Nephron progenitor cell (in vitro differentiated cells): ENCODE measurements around the gene RNGTT.

Experiments used
- DNase-seq: peaks from one replicate; pipeline ENCODE4 v3.0.0; 2021
- H3K27ac Mint-ChIP-seq: 2 replicates; pipeline ENCODE4 v1.8.0; 2021; ENCODE audit warnings: mild to moderate bottlenecking, moderate library complexity, mixed read lengths
- H3K27me3 Mint-ChIP-seq: 2 replicates; pipeline ENCODE4 v1.8.0; 2021; ENCODE audit warnings: mild to moderate bottlenecking, low read depth, mixed read lengths; ENCODE audit not compliant: poor library complexity
- H3K36me3 Mint-ChIP-seq: 2 replicates; pipeline ENCODE4 v1.8.0; 2021; ENCODE audit warnings: low read depth, mixed read lengths
- H3K4me1 Mint-ChIP-seq: 2 replicates; pipeline ENCODE4 v1.8.0; 2021; ENCODE audit warnings: mixed read lengths
- H3K4me3 Mint-ChIP-seq: 2 replicates; pipeline ENCODE4 v1.8.0; 2021; ENCODE audit warnings: mild to moderate bottlenecking, moderate library complexity, mixed read lengths
- H3K9me3 Mint-ChIP-seq: 2 replicates; pipeline ENCODE4 v1.8.0; 2021; ENCODE audit warnings: mild to moderate bottlenecking, moderate library complexity, mixed read lengths
- CTCF ChIP-seq: fragments of 200-600 bp; sonication (generic); IDR thresholded peaks from 2 replicates; pipeline ENCODE4 v1.5.0; 2021; ENCODE audit warnings: antibody characterized with exemption

RNGTT gene

GRCh38 chr6:88810089-88810488 lies 153.3 kb downstream of the RNGTT start:
- no peaks in the 10 kb centered on the region for H3K27me3 Mint-ChIP-seq
- no peak overlapping the region for H3K4me3 Mint-ChIP-seq
- DNase-seq: no peak
- H3K9me3 Mint-ChIP-seq: peaks cover 35% of the 10 kb centered on the region
- no peak overlapping the region for H3K27ac Mint-ChIP-seq
- H3K36me3 Mint-ChIP-seq: peaks cover 40% of the 10 kb centered on the region
- peaks cover 17% of the 10 kb centered on the region for H3K4me1 Mint-ChIP-seq
- TF ChIP-seq CTCF: no peak

GRCh38 chr6:88808381-88808780 lies 155.0 kb downstream of the RNGTT start:
- H3K27ac Mint-ChIP-seq: no peak overlapping the region
- no peak for TF ChIP-seq CTCF
- no peak for DNase-seq
- H3K36me3 Mint-ChIP-seq: peaks cover 45% of the 10 kb centered on the region
- H3K4me1 Mint-ChIP-seq: peaks cover 11% of the 10 kb centered on the region
- peaks cover 35% of the 10 kb centered on the region for H3K9me3 Mint-ChIP-seq
- H3K4me3 Mint-ChIP-seq: no peak overlapping the region
- H3K27me3 Mint-ChIP-seq: no peaks in the 10 kb centered on the region

- Mint-ChIP-seq H3K27ac (no peak overlapping the region), H3K9me3 (peaks cover 35% of the 10 kb centered on the region), H3K4me3 (no peak overlapping the region), H3K36me3 (peaks cover 51% of the 10 kb centered on the region), H3K4me1 (peaks cover 4% of the 10 kb centered on the region), H3K27me3 (no peaks in the 10 kb centered on the region)
- no peak for TF ChIP-seq CTCF
- DNase-seq: no peak
Observed at GRCh38 chr6:88807622-88808021, 155.8 kb downstream of the RNGTT start.

GRCh38 chr6:88806728-88807127 lies 156.7 kb downstream of the RNGTT start:
- H3K36me3 Mint-ChIP-seq: peaks cover 57% of the 10 kb centered on the region
- no peak overlapping the region for H3K27ac Mint-ChIP-seq
- no peaks in the 10 kb centered on the region for H3K27me3 Mint-ChIP-seq
- no peak overlapping the region for H3K4me3 Mint-ChIP-seq
- no peak for DNase-seq
- TF ChIP-seq CTCF: no peak
- peaks cover 5% of the 10 kb centered on the region for H3K4me1 Mint-ChIP-seq
- peaks cover 35% of the 10 kb centered on the region for H3K9me3 Mint-ChIP-seq

GRCh38 chr6:88804701-88805100 lies 158.7 kb downstream of the RNGTT start:
- no peak for TF ChIP-seq CTCF
- Mint-ChIP-seq H3K4me3 (no peak overlapping the region), H3K27me3 (no peaks in the 10 kb centered on the region), H3K27ac (no peak overlapping the region), H3K4me1 (peaks cover 5% of the 10 kb centered on the region), H3K36me3 (peaks cover 70% of the 10 kb centered on the region), H3K9me3 (peaks cover 35% of the 10 kb centered on the region)
- no peak for DNase-seq

- peaks cover 17% of the 10 kb centered on the region for H3K36me3 Mint-ChIP-seq
Observed at GRCh38 chr6:88785478-88785877, 177.9 kb downstream of the RNGTT start.

More at GRCh38 chr6:88785478-88785877, 177.9 kb downstream of the RNGTT start:
- no peaks in the 10 kb centered on the region for H3K9me3 Mint-ChIP-seq
- H3K4me3 Mint-ChIP-seq: no peak overlapping the region
- no peak for DNase-seq
- TF ChIP-seq CTCF: no peak
- H3K27me3 Mint-ChIP-seq: peaks cover 4% of the 10 kb centered on the region
- H3K27ac Mint-ChIP-seq: no peak overlapping the region
- no peaks in the 10 kb centered on the region for H3K4me1 Mint-ChIP-seq
